Astrocyte (in vitro differentiated cells and primary cell): Measurements from ENCODE around the gene MIA2. TPM values are rescaled to one million over a fixed set of nuclear protein-coding genes. Genes with fewer than 3 reads are reported as not detected.

Experiments
- DNase-seq: peaks from one replicate; pipeline ENCODE4 v3.0.0-alpha.2; 2010; ENCODE audit warnings: low read depth
- FAIRE-seq: peaks from 2 replicates; lab custom pipeline; 2011; peaks lifted over from hg19 to GRCh38; lab: Jason Lieb, UNC
- H2AFZ ChIP-seq: 2 replicates; pipeline ENCODE4 v1.6.0; 2012; ENCODE audit warnings: low read depth, low read length, inconsistent platforms
- H3K27ac ChIP-seq: 2 replicates; pipeline ENCODE4 v1.5.1; 2011; ENCODE audit warnings: low read depth, low read length, inconsistent platforms
- H3K27me3 ChIP-seq: 2 replicates; pipeline ENCODE4 v1.6.0; 2011; ENCODE audit warnings: low read length, inconsistent platforms; ENCODE audit not compliant: insufficient read depth
- H3K36me3 ChIP-seq: 2 replicates; pipeline ENCODE4 v1.5.1; 2011; ENCODE audit warnings: low read length, inconsistent platforms; ENCODE audit not compliant: insufficient read depth
- H3K4me1 ChIP-seq: 2 replicates; pipeline ENCODE4 v1.5.1; 2011; ENCODE audit warnings: low read length, inconsistent platforms; ENCODE audit not compliant: insufficient read depth
- H3K4me2 ChIP-seq: 2 replicates; pipeline ENCODE4 v1.6.0; 2012; ENCODE audit warnings: low read length, inconsistent platforms
- H3K4me3 ChIP-seq: 2 replicates; pipeline ENCODE4 v1.5.1; 2011; ENCODE audit warnings: low read depth, mild to moderate bottlenecking, low read length, inconsistent platforms; ENCODE audit not compliant: insufficient read depth
- H3K79me2 ChIP-seq: 2 replicates; pipeline ENCODE4 v1.6.0; 2012; ENCODE audit warnings: mild to moderate bottlenecking, low read length, inconsistent platforms; ENCODE audit not compliant: insufficient read depth
- H3K9ac ChIP-seq: 2 replicates; pipeline ENCODE4 v1.6.0; 2012; ENCODE audit warnings: mild to moderate bottlenecking, low read length, inconsistent platforms
- H3K9me3 ChIP-seq: 2 replicates; pipeline ENCODE4 v1.5.1; 2012; ENCODE audit warnings: low read depth, mild to moderate bottlenecking, low read length, inconsistent platforms; ENCODE audit not compliant: insufficient read depth
- H4K20me1 ChIP-seq: 2 replicates; pipeline ENCODE4 v1.6.0; 2012; ENCODE audit warnings: low read length, inconsistent platforms; ENCODE audit not compliant: insufficient read depth
- H3K27ac Mint-ChIP-seq: one replicate; pipeline ENCODE4 v1.8.0; 2021; ENCODE audit warnings: mild to moderate bottlenecking, mixed read lengths; ENCODE audit not compliant: unreplicated experiment
- H3K27me3 Mint-ChIP-seq: one replicate; pipeline ENCODE4 v1.8.0; 2021; ENCODE audit warnings: low read depth, mixed read lengths; ENCODE audit not compliant: unreplicated experiment
- H3K36me3 Mint-ChIP-seq: one replicate; pipeline ENCODE4 v1.8.0; 2021; ENCODE audit warnings: low read depth, mixed read lengths; ENCODE audit not compliant: unreplicated experiment
- H3K4me1 Mint-ChIP-seq: one replicate; pipeline ENCODE4 v1.8.0; 2021; ENCODE audit warnings: low read depth, mixed read lengths; ENCODE audit not compliant: unreplicated experiment
- H3K4me3 Mint-ChIP-seq: one replicate; pipeline ENCODE4 v1.8.0; 2021; ENCODE audit warnings: mild to moderate bottlenecking, moderate library complexity, mixed read lengths; ENCODE audit not compliant: unreplicated experiment
- H3K9me3 Mint-ChIP-seq: one replicate; pipeline ENCODE4 v1.8.0; 2021; ENCODE audit warnings: mild to moderate bottlenecking, mixed read lengths; ENCODE audit not compliant: unreplicated experiment
- CTCF ChIP-seq: IDR thresholded peaks from 2 replicates; pipeline ENCODE4 v1.5.1; 2011; ENCODE audit warnings: low read depth, mild to moderate bottlenecking, inconsistent platforms, low read length, moderate library complexity; ENCODE audit not compliant: insufficient read depth
- EZH2 ChIP-seq: IDR thresholded peaks from 2 replicates; pipeline ENCODE4 v1.6.1; 2012; ENCODE audit warnings: mild to moderate bottlenecking, low read length, inconsistent platforms; ENCODE audit not compliant: insufficient read depth
- total RNA-seq: library from RNA; stranded (reverse); gene quantifications from 2 replicates; pipeline ENCODE4 v1.2.1, GENCODE V29; 2021

Gene MIA2
- total RNA-seq, 1 donor from 2014 or later, result 18.2 TPM

- Histone ChIP-seq H3K4me3 (no peak overlapping the region), H3K4me2 (no peak overlapping the region), H2AFZ (no peak overlapping the region), H3K79me2 (peaks cover 80% of the 10 kb centered on the region), H3K27me3 (no peaks in the 10 kb centered on the region), H3K9me3 (no peaks in the 10 kb centered on the region), H3K27ac (no peak overlapping the region), H3K36me3 (no peaks in the 10 kb centered on the region), H3K9ac (no peak overlapping the region), H4K20me1 (peaks cover 36% of the 10 kb centered on the region), H3K4me1 (peaks cover 7% of the 10 kb centered on the region)
- no peaks in the 10 kb centered on the region for H3K27me3 Mint-ChIP-seq
- H3K4me3 Mint-ChIP-seq, result no peak overlapping the region
- no peaks in the 10 kb centered on the region for H3K9me3 Mint-ChIP-seq
- no peak for FAIRE-seq
- H3K36me3 Mint-ChIP-seq, result no peaks in the 10 kb centered on the region
- no peak overlapping the region for H3K27ac Mint-ChIP-seq
- H3K4me1 Mint-ChIP-seq, result peaks cover 15% of the 10 kb centered on the region
- TF ChIP-seq EZH2 (no peak), CTCF (no peak)
- no peak for DNase-seq
Measured at GRCh38 chr14:39425947-39426346, 192.2 kb downstream of the MIA2 start.

GRCh38 chr14:39426605-39427004, 192.9 kb downstream of the MIA2 start:
- no peaks in the 10 kb centered on the region for H3K9me3 Mint-ChIP-seq
- H3K36me3 Mint-ChIP-seq, result no peaks in the 10 kb centered on the region
- peaks cover 10% of the 10 kb centered on the region for H3K4me1 ChIP-seq
- no peak overlapping the region for H3K4me3 ChIP-seq
- no peaks in the 10 kb centered on the region for H3K9me3 ChIP-seq
- H3K36me3 ChIP-seq, result no peaks in the 10 kb centered on the region
- no peak overlapping the region for H3K27ac Mint-ChIP-seq
- H2AFZ ChIP-seq, result no peak overlapping the region
- H3K27me3 Mint-ChIP-seq, result no peaks in the 10 kb centered on the region
- H3K27ac ChIP-seq, result no peak overlapping the region
- H3K4me1 Mint-ChIP-seq, result peaks cover 16% of the 10 kb centered on the region
- no peak overlapping the region for H3K4me3 Mint-ChIP-seq
- peak; percentile 22 for TF ChIP-seq CTCF
- no peak for TF ChIP-seq EZH2
- DNase-seq (peak; percentile 58), FAIRE-seq (peak; percentile 54)
- peak overlapping the region; percentile 59 for H3K4me2 ChIP-seq
- H3K27me3 ChIP-seq, result no peaks in the 10 kb centered on the region
- H3K79me2 ChIP-seq, result peaks cover 81% of the 10 kb centered on the region
- peak overlapping the region; percentile 15 for H3K9ac ChIP-seq
- peaks cover 38% of the 10 kb centered on the region for H4K20me1 ChIP-seq

GRCh38 chr14:39428118-39428517, 194.4 kb downstream of the MIA2 start:
- H2AFZ ChIP-seq, result no peak overlapping the region
- no peak overlapping the region for H3K9ac ChIP-seq
- H3K36me3 Mint-ChIP-seq, result no peaks in the 10 kb centered on the region
- H3K4me2 ChIP-seq, result no peak overlapping the region
- no peak overlapping the region for H3K4me3 ChIP-seq
- H3K4me1 ChIP-seq, result peaks cover 10% of the 10 kb centered on the region
- H3K79me2 ChIP-seq, result peaks cover 72% of the 10 kb centered on the region
- DNase-seq (no peak), FAIRE-seq (no peak)
- peaks cover 16% of the 10 kb centered on the region for H3K4me1 Mint-ChIP-seq
- H3K27ac ChIP-seq, result no peak overlapping the region
- peaks cover 35% of the 10 kb centered on the region for H4K20me1 ChIP-seq
- no peaks in the 10 kb centered on the region for H3K9me3 Mint-ChIP-seq
- H3K27ac Mint-ChIP-seq, result no peak overlapping the region
- H3K27me3 ChIP-seq, result no peaks in the 10 kb centered on the region
- H3K9me3 ChIP-seq, result no peaks in the 10 kb centered on the region
- no peaks in the 10 kb centered on the region for H3K36me3 ChIP-seq
- no peak for TF ChIP-seq CTCF
- peak overlapping the region; percentile 27 for H3K4me3 Mint-ChIP-seq
- no peaks in the 10 kb centered on the region for H3K27me3 Mint-ChIP-seq
